Measurements from ENCODE around the gene NFKBIL1. TPM values are rescaled to one million over a fixed set of nuclear protein-coding genes. Genes with fewer than 3 reads are reported as not detected.
A peak's percentile ranks its signal among the peaks of the same experiment; 100 is the strongest.

Gene NFKBIL1
- total and polyA plus RNA-seq, 2 experiments from 2014 or later: 9.6 to 12.3 TPM

DNA sequence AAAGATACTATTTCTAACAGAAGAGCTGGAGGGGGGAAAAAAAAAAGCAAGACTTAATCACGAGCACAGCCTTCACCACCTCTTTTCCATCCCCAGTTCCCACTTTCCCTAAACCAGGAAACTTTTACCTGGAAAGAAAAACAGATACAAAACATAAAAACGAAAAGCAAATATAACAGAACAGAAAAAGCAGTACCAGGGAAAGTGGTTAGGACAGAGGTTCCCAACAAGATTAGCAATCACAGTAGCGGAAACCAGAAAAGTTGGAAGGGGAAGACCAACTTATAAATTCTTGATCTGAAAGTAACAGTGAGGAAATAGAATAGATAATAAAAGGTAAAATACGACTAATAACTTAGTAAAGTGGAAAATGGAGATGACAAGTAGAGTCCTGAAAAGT lies 6.8 kb upstream of the NFKBIL1 start:
- no peak for ATAC-seq
- H3F3A ChIP-seq (replicated peaks; ENCODE audit: low read depth): peaks cover 33% of the 10 kb centered on the region
- peaks cover 44% of the 10 kb centered on the region for H3K4me1 Mint-ChIP-seq
- peak overlapping the region; percentile 94 for H3K4me2 ChIP-seq
- peaks cover 61% of the 10 kb centered on the region for H3K36me3 Mint-ChIP-seq (ENCODE audit: low read depth)
- DNase-seq (ENCODE audit: low spot score): no peak
- no peaks in the 10 kb centered on the region for H3K27me3 ChIP-seq (ENCODE audit: insufficient read depth)
- peak overlapping the region; percentile 98 for H3K4me3 Mint-ChIP-seq
- H3K36me3 ChIP-seq (ENCODE audit: insufficient read depth): peaks cover 48% of the 10 kb centered on the region
- no peak overlapping the region for H2AFZ ChIP-seq
- H4K20me1 ChIP-seq (replicated peaks; ENCODE audit: insufficient read depth): peaks cover 53% of the 10 kb centered on the region
- H3K27ac Mint-ChIP-seq: peak overlapping the region; percentile 79
- H3K9me3 Mint-ChIP-seq: no peaks in the 10 kb centered on the region; the same call in 2 of the 3 replicates
- H3K27me3 Mint-ChIP-seq (ENCODE audit: insufficient read depth, low read depth, poor library complexity): peaks cover 22% of the 10 kb centered on the region
- TF ChIP-seq, protein P1, sequence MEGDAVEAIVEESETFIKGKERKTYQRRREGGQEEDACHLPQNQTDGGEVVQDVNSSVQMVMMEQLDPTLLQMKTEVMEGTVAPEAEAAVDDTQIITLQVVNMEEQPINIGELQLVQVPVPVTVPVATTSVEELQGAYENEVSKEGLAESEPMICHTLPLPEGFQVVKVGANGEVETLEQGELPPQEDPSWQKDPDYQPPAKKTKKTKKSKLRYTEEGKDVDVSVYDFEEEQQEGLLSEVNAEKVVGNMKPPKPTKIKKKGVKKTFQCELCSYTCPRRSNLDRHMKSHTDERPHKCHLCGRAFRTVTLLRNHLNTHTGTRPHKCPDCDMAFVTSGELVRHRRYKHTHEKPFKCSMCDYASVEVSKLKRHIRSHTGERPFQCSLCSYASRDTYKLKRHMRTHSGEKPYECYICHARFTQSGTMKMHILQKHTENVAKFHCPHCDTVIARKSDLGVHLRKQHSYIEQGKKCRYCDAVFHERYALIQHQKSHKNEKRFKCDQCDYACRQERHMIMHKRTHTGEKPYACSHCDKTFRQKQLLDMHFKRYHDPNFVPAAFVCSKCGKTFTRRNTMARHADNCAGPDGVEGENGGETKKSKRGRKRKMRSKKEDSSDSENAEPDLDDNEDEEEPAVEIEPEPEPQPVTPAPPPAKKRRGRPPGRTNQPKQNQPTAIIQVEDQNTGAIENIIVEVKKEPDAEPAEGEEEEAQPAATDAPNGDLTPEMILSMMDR (conservative IDR thresholded peaks at IDR 0.05; ENCODE audit: low read depth in 2 of 2): no peak
- TF ChIP-seq JUNB (IDR thresholded peaks at IDR 0.05; ENCODE audit: unreplicated experiment): no peak
- TF ChIP-seq, protein P2, sequence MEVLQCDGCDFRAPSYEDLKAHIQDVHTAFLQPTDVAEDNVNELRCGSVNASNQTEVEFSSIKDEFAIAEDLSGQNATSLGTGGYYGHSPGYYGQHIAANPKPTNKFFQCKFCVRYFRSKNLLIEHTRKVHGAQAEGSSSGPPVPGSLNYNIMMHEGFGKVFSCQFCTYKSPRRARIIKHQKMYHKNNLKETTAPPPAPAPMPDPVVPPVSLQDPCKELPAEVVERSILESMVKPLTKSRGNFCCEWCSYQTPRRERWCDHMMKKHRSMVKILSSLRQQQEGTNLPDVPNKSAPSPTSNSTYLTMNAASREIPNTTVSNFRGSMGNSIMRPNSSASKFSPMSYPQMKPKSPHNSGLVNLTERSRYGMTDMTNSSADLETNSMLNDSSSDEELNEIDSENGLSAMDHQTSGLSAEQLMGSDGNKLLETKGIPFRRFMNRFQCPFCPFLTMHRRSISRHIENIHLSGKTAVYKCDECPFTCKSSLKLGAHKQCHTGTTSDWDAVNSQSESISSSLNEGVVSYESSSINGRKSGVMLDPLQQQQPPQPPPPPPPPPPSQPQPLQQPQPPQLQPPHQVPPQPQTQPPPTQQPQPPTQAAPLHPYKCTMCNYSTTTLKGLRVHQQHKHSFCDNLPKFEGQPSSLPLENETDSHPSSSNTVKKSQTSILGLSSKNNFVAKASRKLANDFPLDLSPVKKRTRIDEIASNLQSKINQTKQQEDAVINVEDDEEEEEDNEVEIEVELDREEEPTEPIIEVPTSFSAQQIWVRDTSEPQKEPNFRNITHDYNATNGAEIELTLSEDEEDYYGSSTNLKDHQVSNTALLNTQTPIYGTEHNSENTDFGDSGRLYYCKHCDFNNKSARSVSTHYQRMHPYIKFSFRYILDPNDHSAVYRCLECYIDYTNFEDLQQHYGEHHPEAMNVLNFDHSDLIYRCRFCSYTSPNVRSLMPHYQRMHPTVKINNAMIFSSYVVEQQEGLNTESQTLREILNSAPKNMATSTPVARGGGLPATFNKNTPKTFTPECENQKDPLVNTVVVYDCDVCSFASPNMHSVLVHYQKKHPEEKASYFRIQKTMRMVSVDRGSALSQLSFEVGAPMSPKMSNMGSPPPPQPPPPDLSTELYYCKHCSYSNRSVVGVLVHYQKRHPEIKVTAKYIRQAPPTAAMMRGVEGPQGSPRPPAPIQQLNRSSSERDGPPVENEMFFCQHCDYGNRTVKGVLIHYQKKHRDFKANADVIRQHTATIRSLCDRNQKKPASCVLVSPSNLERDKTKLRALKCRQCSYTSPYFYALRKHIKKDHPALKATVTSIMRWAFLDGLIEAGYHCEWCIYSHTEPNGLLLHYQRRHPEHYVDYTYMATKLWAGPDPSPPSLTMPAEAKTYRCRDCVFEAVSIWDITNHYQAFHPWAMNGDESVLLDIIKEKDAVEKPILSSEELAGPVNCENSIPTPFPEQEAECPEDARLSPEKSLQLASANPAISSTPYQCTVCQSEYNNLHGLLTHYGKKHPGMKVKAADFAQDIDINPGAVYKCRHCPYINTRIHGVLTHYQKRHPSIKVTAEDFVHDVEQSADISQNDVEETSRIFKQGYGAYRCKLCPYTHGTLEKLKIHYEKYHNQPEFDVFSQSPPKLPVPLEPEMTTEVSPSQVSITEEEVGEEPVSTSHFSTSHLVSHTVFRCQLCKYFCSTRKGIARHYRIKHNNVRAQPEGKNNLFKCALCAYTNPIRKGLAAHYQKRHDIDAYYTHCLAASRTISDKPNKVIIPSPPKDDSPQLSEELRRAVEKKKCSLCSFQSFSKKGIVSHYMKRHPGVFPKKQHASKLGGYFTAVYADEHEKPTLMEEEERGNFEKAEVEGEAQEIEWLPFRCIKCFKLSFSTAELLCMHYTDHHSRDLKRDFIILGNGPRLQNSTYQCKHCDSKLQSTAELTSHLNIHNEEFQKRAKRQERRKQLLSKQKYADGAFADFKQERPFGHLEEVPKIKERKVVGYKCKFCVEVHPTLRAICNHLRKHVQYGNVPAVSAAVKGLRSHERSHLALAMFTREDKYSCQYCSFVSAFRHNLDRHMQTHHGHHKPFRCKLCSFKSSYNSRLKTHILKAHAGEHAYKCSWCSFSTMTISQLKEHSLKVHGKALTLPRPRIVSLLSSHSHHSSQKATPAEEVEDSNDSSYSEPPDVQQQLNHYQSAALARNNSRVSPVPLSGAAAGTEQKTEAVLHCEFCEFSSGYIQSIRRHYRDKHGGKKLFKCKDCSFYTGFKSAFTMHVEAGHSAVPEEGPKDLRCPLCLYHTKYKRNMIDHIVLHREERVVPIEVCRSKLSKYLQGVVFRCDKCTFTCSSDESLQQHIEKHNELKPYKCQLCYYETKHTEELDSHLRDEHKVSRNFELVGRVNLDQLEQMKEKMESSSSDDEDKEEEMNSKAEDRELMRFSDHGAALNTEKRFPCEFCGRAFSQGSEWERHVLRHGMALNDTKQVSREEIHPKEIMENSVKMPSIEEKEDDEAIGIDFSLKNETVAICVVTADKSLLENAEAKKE (CRISPR knock-in tag; IDR thresholded peaks at IDR 0.05): no peak
- TF ChIP-seq, protein P3, sequence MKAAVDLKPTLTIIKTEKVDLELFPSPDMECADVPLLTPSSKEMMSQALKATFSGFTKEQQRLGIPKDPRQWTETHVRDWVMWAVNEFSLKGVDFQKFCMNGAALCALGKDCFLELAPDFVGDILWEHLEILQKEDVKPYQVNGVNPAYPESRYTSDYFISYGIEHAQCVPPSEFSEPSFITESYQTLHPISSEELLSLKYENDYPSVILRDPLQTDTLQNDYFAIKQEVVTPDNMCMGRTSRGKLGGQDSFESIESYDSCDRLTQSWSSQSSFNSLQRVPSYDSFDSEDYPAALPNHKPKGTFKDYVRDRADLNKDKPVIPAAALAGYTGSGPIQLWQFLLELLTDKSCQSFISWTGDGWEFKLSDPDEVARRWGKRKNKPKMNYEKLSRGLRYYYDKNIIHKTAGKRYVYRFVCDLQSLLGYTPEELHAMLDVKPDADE (IDR thresholded peaks at IDR 0.05): no peak
- no peak for TF ChIP-seq NANOG (IDR thresholded peaks at IDR 0.05; ENCODE audit: borderline replicate concordance)
- no peaks in the 10 kb centered on the region for H3K9me2 ChIP-seq (ENCODE audit: insufficient read depth)
- H3K4me3 ChIP-seq: peak overlapping the region; percentile 80
- peaks cover 68% of the 10 kb centered on the region for H3K79me2 ChIP-seq (replicated peaks; ENCODE audit: insufficient read depth)
- peaks cover 22% of the 10 kb centered on the region for H3K4me1 ChIP-seq (ENCODE audit: insufficient read depth)
- peak overlapping the region; percentile 99; the same call in 1 of the 2 replicates for H3K27ac ChIP-seq (ENCODE audit: low read depth)
